K562 (cell line): Measurements from ENCODE around the gene ANKS1A. TPM values are rescaled to one million over a fixed set of nuclear protein-coding genes. Genes with fewer than 3 reads are reported as not detected.

Experiments
- CREB3L1 ChIP-seq: fragments of 450-650 bp; IDR thresholded peaks from 2 replicates; pipeline ENCODE4 v1.6.1; 2014; ENCODE audit warnings: low read depth, mild to moderate bottlenecking, moderate library complexity, borderline replicate concordance
- CTCFL ChIP-seq: IDR thresholded peaks from 2 replicates; pipeline ENCODE4 v1.6.1; 2011; ENCODE audit warnings: borderline replicate concordance, low read depth, mild to moderate bottlenecking, moderate library complexity, low read length; ENCODE audit not compliant: insufficient read depth, poor library complexity, severe bottlenecking
- DEAF1 ChIP-seq: fragments of 450-650 bp; formaldehyde crosslinking; IDR thresholded peaks from 2 replicates; pipeline ENCODE4 v1.4.0; 2020; ENCODE audit warnings: mild to moderate bottlenecking, moderate library complexity
- HLTF ChIP-seq: fragments of 450-650 bp; IDR thresholded peaks from 2 replicates; pipeline ENCODE4 v1.6.1; 2016
- MEIS2 ChIP-seq: fragments of 450-650 bp; IDR thresholded peaks from 2 replicates; pipeline ENCODE4 v1.6.1; 2014; ENCODE audit warnings: mild to moderate bottlenecking; ENCODE audit not compliant: partially characterized antibody
- MLX ChIP-seq, 2 experiments: fragments of 450-650 bp in 1 of 2; sonication (generic) in 1 of 2; formaldehyde crosslinking; conservative IDR thresholded peaks; 2 replicates each; pipeline versions ENCODE4 v1.4.0 to v1.8.1; 2020 to 2022; ENCODE audit warnings: mild to moderate bottlenecking in 1 of 2, missing genetic modification reagents in 1 of 2
- PTBP1 ChIP-seq: fragments of 200-400 bp; formaldehyde crosslinking; IDR thresholded peaks from 2 replicates; pipeline ENCODE4 v1.6.1; 2017; ENCODE audit warnings: low read depth, low read length
- PTRF ChIP-seq: fragments of 450-650 bp; IDR thresholded peaks from 2 replicates; pipeline ENCODE4 v1.6.1; 2016; ENCODE audit warnings: mild to moderate bottlenecking, missing genetic modification characterization, missing compliant biosample characterization
- SRF ChIP-seq, 2 experiments: fragments of 250-450, 450-650 bp in 1 of 2; sonication (Bioruptor Pico) in 1 of 2; sonication (generic) in 1 of 2; formaldehyde crosslinking; IDR thresholded peaks; 2 replicates each; pipeline versions ENCODE4 v1.5.0 to v1.5.1; 2020 to 2022; ENCODE audit warnings: mild to moderate bottlenecking in 1 of 2, missing genetic modification reagents in 1 of 2
- ZBTB5 ChIP-seq: fragments of 450-650 bp; IDR thresholded peaks from 2 replicates; pipeline ENCODE4 v1.6.1; 2017; ENCODE audit warnings: antibody characterized with exemption
- ZEB2 ChIP-seq: fragments of 450-650 bp; IDR thresholded peaks from 2 replicates; pipeline ENCODE4 v1.6.1; 2016
- ZNF274 ChIP-seq: IDR thresholded peaks from 2 replicates; pipeline ENCODE4 v1.6.1; 2011; ENCODE audit warnings: low read depth, mild to moderate bottlenecking, low read length, moderate library complexity, borderline replicate concordance
- ZNF592 ChIP-seq: fragments of 450-650 bp; IDR thresholded peaks from 2 replicates; pipeline ENCODE4 v1.6.1; 2017; ENCODE audit warnings: antibody characterized with exemption, mild to moderate bottlenecking
- ZNF75A ChIP-seq: fragments of 450-650 bp; formaldehyde crosslinking; IDR thresholded peaks from 2 replicates; pipeline ENCODE4 v1.4.0; 2020; ENCODE audit warnings: mild to moderate bottlenecking
- ZSCAN29 ChIP-seq: fragments of 450-650 bp; IDR thresholded peaks from 2 replicates; pipeline ENCODE4 v1.6.1; 2017
- polyA plus RNA-seq, 8 experiments: library from polyadenylated mRNA; depleted of rRNA in 4 of 8; stranded (reverse) in 5 of 8; unstranded in 3 of 8; fragments of >200 nt; fragmentation: Nextera tagmentation in 2 of 8; fragmentation: Illumina TruSeq in 1 of 8; extraction: Ambion mirVana in 2 of 8; extraction: Trizol in 1 of 8; gene quantifications; 2 replicates each; pipeline versions ENCODE4 v1.2.1 to v1.2.3, GENCODE V29; 2011 to 2014; ENCODE audit warnings: inconsistent platforms in 1 of 8, missing spikeins in 1 of 8
- total RNA-seq, 7 experiments: library from RNA; depleted of rRNA in 6 of 7; stranded (reverse); fragments of >200 nt in 6 of 7; fragmentation: Illumina TruSeq in 2 of 7; extraction: Trizol in 2 of 7; gene quantifications; 2 replicates each; pipeline versions ENCODE4 v1.2.1 to v1.2.3, GENCODE V29; 2011 to 2021; ENCODE audit warnings: low replicate concordance in 1 of 7

ANKS1A gene
- total and polyA plus RNA-seq, 9 of the 15 experiments (the other 6 are each of a cell fraction or from before 2014, with no cell fraction given): 1.1 to 13.8 (median 5.3) TPM

- no peak for TF ChIP-seq CREB3L1
- TF ChIP-seq SRF (CRISPR knock-in tag; IDR thresholded peaks at IDR 0.05): no peak
- TF ChIP-seq PTRF (tag): no peak
- TF ChIP-seq DEAF1 (CRISPR knock-in tag): peak; percentile 74
- no peak for TF ChIP-seq CTCFL
- TF ChIP-seq ZBTB5: no peak
- TF ChIP-seq ZNF592: no peak
- no peak for TF ChIP-seq ZNF75A (CRISPR knock-in tag)
- TF ChIP-seq MLX (CRISPR knock-in tag; conservative IDR thresholded peaks at IDR 0.05): no peak
- no peak for TF ChIP-seq ZEB2
- no peak for TF ChIP-seq ZSCAN29
- TF ChIP-seq MEIS2: peak; percentile 79
- TF ChIP-seq PTBP1: no peak
- no peak for TF ChIP-seq HLTF
- no peak for TF ChIP-seq ZNF274
Observed at GRCh38 chr6:34986845-34987246, 97.8 kb downstream of the ANKS1A start (continued).
